ENCODE measurements around the gene WBP2. TPM values are rescaled to one million over a fixed set of nuclear protein-coding genes. Genes with fewer than 3 reads are reported as not detected.

Gene WBP2
- total and polyA plus RNA-seq, 9 of the 15 experiments (the other 6 are each of a cell fraction or from before 2014, with no cell fraction given): 2.2 to 74.3 (median 20.0) TPM

GRCh38 chr17:75845058-75845711 is 9.9 kb downstream of the WBP2 start (continued):
- TF ChIP-seq, protein P1, sequence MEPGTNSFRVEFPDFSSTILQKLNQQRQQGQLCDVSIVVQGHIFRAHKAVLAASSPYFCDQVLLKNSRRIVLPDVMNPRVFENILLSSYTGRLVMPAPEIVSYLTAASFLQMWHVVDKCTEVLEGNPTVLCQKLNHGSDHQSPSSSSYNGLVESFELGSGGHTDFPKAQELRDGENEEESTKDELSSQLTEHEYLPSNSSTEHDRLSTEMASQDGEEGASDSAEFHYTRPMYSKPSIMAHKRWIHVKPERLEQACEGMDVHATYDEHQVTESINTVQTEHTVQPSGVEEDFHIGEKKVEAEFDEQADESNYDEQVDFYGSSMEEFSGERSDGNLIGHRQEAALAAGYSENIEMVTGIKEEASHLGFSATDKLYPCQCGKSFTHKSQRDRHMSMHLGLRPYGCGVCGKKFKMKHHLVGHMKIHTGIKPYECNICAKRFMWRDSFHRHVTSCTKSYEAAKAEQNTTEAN (CRISPR knock-in tag; IDR thresholded peaks at IDR 0.05): peak; percentile 54; the same call in 1 of the 2 replicates
- TF ChIP-seq TRIM24 (IDR thresholded peaks at IDR 0.05): peak in 1 of 2 experiments; percentile 48; a peak in 1 of 4 replicates
- TF ChIP-seq, protein P2, sequence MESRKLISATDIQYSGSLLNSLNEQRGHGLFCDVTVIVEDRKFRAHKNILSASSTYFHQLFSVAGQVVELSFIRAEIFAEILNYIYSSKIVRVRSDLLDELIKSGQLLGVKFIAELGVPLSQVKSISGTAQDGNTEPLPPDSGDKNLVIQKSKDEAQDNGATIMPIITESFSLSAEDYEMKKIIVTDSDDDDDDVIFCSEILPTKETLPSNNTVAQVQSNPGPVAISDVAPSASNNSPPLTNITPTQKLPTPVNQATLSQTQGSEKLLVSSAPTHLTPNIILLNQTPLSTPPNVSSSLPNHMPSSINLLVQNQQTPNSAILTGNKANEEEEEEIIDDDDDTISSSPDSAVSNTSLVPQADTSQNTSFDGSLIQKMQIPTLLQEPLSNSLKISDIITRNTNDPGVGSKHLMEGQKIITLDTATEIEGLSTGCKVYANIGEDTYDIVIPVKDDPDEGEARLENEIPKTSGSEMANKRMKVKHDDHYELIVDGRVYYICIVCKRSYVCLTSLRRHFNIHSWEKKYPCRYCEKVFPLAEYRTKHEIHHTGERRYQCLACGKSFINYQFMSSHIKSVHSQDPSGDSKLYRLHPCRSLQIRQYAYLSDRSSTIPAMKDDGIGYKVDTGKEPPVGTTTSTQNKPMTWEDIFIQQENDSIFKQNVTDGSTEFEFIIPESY (CRISPR knock-in tag; IDR thresholded peaks at IDR 0.05): peak; percentile 76
- peak; percentile 85 for TF ChIP-seq POLR2AphosphoS2 (IDR thresholded peaks at IDR 0.05; ENCODE audit: low read length)
- peak in 1 of 2 experiments; percentile 66 for TF ChIP-seq AFF1 (IDR thresholded peaks at IDR 0.05; ENCODE audit: low read depth in 1 of 2, partially characterized antibody in 2 of 2)
- peak; percentile 26; the same call in 1 of the 2 replicates for TF ChIP-seq ELF4 (CRISPR knock-in tag; IDR thresholded peaks at IDR 0.05)
- TF ChIP-seq, protein P3, sequence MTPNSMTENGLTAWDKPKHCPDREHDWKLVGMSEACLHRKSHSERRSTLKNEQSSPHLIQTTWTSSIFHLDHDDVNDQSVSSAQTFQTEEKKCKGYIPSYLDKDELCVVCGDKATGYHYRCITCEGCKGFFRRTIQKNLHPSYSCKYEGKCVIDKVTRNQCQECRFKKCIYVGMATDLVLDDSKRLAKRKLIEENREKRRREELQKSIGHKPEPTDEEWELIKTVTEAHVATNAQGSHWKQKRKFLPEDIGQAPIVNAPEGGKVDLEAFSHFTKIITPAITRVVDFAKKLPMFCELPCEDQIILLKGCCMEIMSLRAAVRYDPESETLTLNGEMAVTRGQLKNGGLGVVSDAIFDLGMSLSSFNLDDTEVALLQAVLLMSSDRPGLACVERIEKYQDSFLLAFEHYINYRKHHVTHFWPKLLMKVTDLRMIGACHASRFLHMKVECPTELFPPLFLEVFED (CRISPR knock-in tag; conservative IDR thresholded peaks at IDR 0.05): peak; percentile 31; the same call in 1 of the 2 replicates
- peak; percentile 99 for TF ChIP-seq ZNF263 (CRISPR knock-in tag; IDR thresholded peaks at IDR 0.05; ENCODE audit: borderline replicate concordance)
- TF ChIP-seq ZFPM2 (CRISPR knock-in tag; IDR thresholded peaks at IDR 0.05): peak; percentile 91; the same call in 1 of the 2 replicates
- TF ChIP-seq POLR2AphosphoS5 (IDR thresholded peaks at IDR 0.05; ENCODE audit: control insufficient read depth, insufficient read depth, low read depth, low read length): peak; percentile 44; the same call in 1 of the 2 replicates
- no peak for TF ChIP-seq ZNF239 (CRISPR knock-in tag; IDR thresholded peaks at IDR 0.05)
- TF ChIP-seq, protein P4, sequence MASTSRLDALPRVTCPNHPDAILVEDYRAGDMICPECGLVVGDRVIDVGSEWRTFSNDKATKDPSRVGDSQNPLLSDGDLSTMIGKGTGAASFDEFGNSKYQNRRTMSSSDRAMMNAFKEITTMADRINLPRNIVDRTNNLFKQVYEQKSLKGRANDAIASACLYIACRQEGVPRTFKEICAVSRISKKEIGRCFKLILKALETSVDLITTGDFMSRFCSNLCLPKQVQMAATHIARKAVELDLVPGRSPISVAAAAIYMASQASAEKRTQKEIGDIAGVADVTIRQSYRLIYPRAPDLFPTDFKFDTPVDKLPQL (IDR thresholded peaks at IDR 0.05; ENCODE audit: extremely low read depth, insufficient read length): no peak
- TF ChIP-seq GABPB1 (CRISPR knock-in tag; IDR thresholded peaks at IDR 0.05): peak; percentile 26; the same call in 1 of the 2 replicates
- no peak for TF ChIP-seq KLF1 (tag; IDR thresholded peaks at IDR 0.05)
- no peak for TF ChIP-seq SNIP1 (IDR thresholded peaks at IDR 0.05; ENCODE audit: low read depth)
- no peak for TF ChIP-seq ZNF699 (CRISPR knock-in tag; IDR thresholded peaks at IDR 0.05; ENCODE audit: insufficient replicate concordance)
- TF ChIP-seq, protein P5, sequence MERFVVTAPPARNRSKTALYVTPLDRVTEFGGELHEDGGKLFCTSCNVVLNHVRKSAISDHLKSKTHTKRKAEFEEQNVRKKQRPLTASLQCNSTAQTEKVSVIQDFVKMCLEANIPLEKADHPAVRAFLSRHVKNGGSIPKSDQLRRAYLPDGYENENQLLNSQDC (CRISPR knock-in tag; IDR thresholded peaks at IDR 0.05): no peak

All from K562 (cell line).